Aorta (tissue), 5 donors: Measurements from ENCODE around the gene SEPTIN5. TPM values are rescaled to one million over a fixed set of nuclear protein-coding genes. Genes with fewer than 3 reads are reported as not detected.

Experiments used
- ATAC-seq: fragments of 200-7000 bp; cut with Tn5 transposase; one replicate; pipeline ENCODE4 v1.9.1; 2022; ENCODE audit warnings: moderate library complexity; ENCODE audit not compliant: low FRiP score
- DNase-seq, 2 donors: peaks; one replicate each; pipeline ENCODE4 v3.0.0-alpha.2; 2020
- H3K27ac ChIP-seq, 2 donors: one replicate each; pipeline ENCODE4 v1.5.1; 2013; ENCODE audit warnings: low read length in 2 of 2, mild to moderate bottlenecking in 2 of 2, moderate library complexity in 2 of 2, control low read depth in 1 of 2, inconsistent platforms in 1 of 2, low read depth in 1 of 2
- H3K27me3 ChIP-seq, 2 donors: one replicate each; pipeline ENCODE4 v1.6.1; 2013; ENCODE audit warnings: control low read depth in 1 of 2, low read length in 1 of 2, mild to moderate bottlenecking in 1 of 2, moderate library complexity in 1 of 2; ENCODE audit not compliant: insufficient read depth in 2 of 2, control insufficient read depth in 1 of 2
- H3K36me3 ChIP-seq, 2 donors: one replicate each; pipeline ENCODE4 v1.6.1; 2013; ENCODE audit warnings: control low read depth in 1 of 2, low read length in 1 of 2, mild to moderate bottlenecking in 1 of 2; ENCODE audit not compliant: insufficient read depth in 2 of 2, control insufficient read depth in 1 of 2
- H3K4me1 ChIP-seq, 2 donors: one replicate each; pipeline ENCODE4 v1.6.1; 2013; ENCODE audit warnings: low read length in 2 of 2, control low read depth in 1 of 2, mild to moderate bottlenecking in 1 of 2, moderate library complexity in 1 of 2; ENCODE audit not compliant: insufficient read depth in 2 of 2, control insufficient read depth in 1 of 2
- H3K4me3 ChIP-seq, 2 donors: one replicate each; pipeline ENCODE4 v1.5.1; 2013; ENCODE audit warnings: low read length in 2 of 2, control low read depth in 1 of 2, mild to moderate bottlenecking in 1 of 2
- H3K9me3 ChIP-seq: one replicate; pipeline ENCODE4 v1.6.1; 2013; ENCODE audit warnings: mild to moderate bottlenecking, low read length; ENCODE audit not compliant: control insufficient read depth
- WGBS, 2 donors: extraction: QIAGEN DNeasy Blood & Tissue Kit; methylation state at CpG; one replicate each; pipeline ENCODE4 v1.1.7; 2013; 5-methylcytosine and 5-hydroxymethylcytosine counted together
- intact Hi-C, 2 donors: fragments of 100-400 bp; cut with DNase I; formaldehyde crosslinking; loops; one replicate each; pipeline versions ENCODE4 v1.14.2 to v1.15.0; 2022
- polyA plus RNA-seq, 2 donors: library from polyadenylated mRNA; stranded (reverse); fragments of 200-250 nt; gene quantifications; one replicate each; pipeline ENCODE4 v1.2.3, GENCODE V29; 2013
- total RNA-seq, 2 donors: library from RNA; stranded (reverse); fragmentation: NEBNext Ultra II Directional; extraction: Animal tissue kit (Norgen Biotek cat#: 25700); gene quantifications; one replicate each; pipeline ENCODE4 v1.2.1, GENCODE V29; 2021
- donor health status: healthy with polysubstance abuse.
- donor health status: Bipolar disorder and iron deficiency.
- donor health status: DM: no; HTN: no; CAD: no.
- donor health status: DM: no; HTN: no; CAD: no.
- donor health status: DM: yes; HTN: yes; CAD: no.

Gene SEPTIN5
- total and polyA plus RNA-seq, 4 donors: 26.9 to 63.3 (median 37.0) TPM

DNA sequence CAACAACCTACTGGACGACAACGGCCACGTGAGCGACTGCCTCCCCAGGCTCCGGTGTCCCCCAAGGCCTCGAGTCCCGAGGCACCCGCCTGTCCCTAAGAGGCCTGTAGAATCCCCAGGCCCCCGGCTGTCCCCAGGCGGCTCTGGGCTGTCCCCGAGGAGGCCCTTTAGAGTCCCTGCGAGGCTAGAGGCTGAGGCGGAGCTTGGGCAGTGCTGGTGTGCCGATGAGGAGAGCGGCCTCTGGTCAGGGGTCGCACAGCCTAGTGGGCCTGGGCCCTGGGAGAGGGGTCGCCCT lies 49.9 kb downstream of the SEPTIN5 start:
- no peaks in the 10 kb centered on the region for H3K27me3 ChIP-seq
- no peaks in the 10 kb centered on the region for H3K9me3 ChIP-seq
- no peak overlapping the region for H3K4me3 ChIP-seq
- WGBS, 2 donors: 93 to 95% methylated on average over 17 of the region's 17 CpGs
- no peak overlapping the region for H3K27ac ChIP-seq
- no peaks in the 10 kb centered on the region for H3K36me3 ChIP-seq
- intact Hi-C loops: no loop called here
- ATAC-seq: no peak
- no peaks in the 10 kb centered on the region for H3K4me1 ChIP-seq
- no peak for DNase-seq

DNA sequence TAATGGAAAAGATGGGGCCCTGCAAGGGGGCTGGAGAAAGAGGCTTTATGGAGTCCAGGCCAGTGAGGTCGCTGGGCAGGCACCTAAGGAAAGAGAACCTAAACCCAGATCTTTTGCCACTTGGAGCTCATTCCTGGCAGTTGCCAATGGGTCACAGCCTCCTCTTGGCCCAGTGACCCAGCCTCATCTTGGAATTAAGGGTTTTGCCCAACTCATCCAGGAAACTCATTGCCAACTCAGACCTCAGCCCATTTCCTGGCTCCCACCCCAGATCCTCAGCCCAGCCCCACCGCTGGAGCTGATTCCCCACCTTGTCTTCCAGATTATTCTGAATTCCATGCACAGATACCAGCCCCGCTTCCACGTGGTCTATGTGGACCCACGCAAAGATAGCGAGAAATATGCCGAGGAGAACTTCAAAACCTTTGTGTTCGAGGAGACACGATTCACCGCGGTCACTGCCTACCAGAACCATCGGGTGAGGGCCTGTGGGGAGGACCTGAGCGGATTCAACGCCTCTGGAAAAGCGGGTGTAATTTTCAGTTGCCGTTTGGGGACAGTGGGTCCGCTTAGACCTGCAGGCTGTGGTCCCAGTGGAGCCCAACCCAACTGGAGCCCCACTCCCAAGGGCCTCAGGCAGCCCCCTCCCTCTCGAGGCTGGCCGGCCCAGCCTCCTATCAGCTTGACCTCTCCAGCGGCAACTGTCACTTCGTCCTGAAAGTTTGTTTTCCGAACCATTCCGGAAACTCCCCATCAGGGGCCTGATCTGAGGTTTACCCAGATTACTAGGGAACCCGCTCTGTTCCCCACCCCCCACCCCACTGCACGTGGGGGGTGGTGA lies 50.6 kb downstream of the SEPTIN5 start:
- no peaks in the 10 kb centered on the region for H3K36me3 ChIP-seq
- no peak for DNase-seq
- no peak for ATAC-seq
- whole genome bisulfite sequencing, 2 donors: 85 to 91% methylated on average over 25 of the region's 25 CpGs
- no peaks in the 10 kb centered on the region for H3K27me3 ChIP-seq
- H3K4me1 ChIP-seq: no peaks in the 10 kb centered on the region
- no peaks in the 10 kb centered on the region for H3K9me3 ChIP-seq
- no peak overlapping the region for H3K27ac ChIP-seq
- intact Hi-C loops: no loop called here
- H3K4me3 ChIP-seq: no peak overlapping the region

DNA sequence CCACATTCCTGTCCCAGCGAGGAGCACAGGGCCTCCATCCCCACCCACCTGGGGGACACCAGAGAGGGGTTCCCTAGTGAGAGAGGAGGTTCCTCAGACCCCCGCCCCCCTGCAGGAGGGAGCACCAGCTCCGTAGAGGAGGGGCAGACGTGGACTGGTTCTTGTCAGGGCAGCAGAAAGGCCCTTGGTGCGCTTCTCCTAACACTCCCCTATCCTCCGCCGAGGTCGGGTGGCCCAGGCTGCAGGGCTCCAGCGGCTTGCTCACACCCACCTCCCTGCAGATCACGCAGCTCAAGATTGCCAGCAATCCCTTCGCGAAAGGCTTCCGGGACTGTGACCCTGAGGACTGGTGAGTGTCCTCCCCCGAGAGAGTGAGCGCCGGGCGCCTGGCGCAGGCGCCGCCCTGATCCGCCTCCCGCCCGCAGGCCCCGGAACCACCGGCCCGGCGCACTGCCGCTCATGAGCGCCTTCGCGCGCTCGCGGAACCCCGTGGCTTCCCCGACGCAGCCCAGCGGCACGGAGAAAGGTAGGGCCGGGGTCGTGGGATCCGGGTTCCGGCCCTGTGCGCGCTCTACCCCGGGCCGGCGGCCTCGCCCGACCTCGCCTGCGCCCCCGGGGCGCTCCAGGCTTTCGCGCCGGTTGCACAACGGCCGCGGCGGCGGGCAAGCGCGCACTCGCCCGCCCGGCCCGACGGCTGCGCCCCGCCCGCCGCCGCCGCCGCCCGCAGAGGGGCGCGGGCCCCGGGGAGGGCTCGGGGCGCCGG lies 51.4 kb downstream of the SEPTIN5 start:
- Histone ChIP-seq H3K4me3 (no peak overlapping the region), H3K27me3 (no peaks in the 10 kb centered on the region), H3K36me3 (no peaks in the 10 kb centered on the region), H3K27ac (no peak overlapping the region), H3K9me3 (no peaks in the 10 kb centered on the region), H3K4me1 (no peaks in the 10 kb centered on the region)
- 27 to 44% methylated on average over 59 to 83 of the region's 83 CpGs for WGBS, 2 donors
- ATAC-seq (no peak), DNase-seq (peak in 1 of 2 donors; percentile 70)
- intact Hi-C loops: no loop called here

DNA sequence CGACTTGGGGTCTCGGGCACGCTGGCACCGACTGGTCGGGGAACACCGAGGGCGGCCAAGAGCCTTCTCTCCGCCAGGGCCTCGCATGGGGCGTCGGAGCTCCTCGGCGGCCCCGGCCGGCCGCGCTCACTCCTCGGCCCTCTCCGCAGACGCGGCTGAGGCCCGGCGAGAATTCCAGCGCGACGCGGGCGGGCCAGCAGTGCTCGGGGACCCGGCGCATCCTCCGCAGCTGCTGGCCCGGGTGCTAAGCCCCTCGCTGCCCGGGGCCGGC lies 51.9 kb downstream of the SEPTIN5 start:
- DNase-seq: no peak
- Histone ChIP-seq H3K36me3 (no peaks in the 10 kb centered on the region), H3K9me3 (no peaks in the 10 kb centered on the region), H3K27me3 (no peaks in the 10 kb centered on the region), H3K4me1 (no peaks in the 10 kb centered on the region), H3K4me3 (no peak overlapping the region), H3K27ac (no peak overlapping the region)
- WGBS, 2 donors: 25 to 48% methylated on average over 4 to 36 of the region's 36 CpGs
- intact Hi-C loops: no loop called here
- no peak for ATAC-seq

DNA sequence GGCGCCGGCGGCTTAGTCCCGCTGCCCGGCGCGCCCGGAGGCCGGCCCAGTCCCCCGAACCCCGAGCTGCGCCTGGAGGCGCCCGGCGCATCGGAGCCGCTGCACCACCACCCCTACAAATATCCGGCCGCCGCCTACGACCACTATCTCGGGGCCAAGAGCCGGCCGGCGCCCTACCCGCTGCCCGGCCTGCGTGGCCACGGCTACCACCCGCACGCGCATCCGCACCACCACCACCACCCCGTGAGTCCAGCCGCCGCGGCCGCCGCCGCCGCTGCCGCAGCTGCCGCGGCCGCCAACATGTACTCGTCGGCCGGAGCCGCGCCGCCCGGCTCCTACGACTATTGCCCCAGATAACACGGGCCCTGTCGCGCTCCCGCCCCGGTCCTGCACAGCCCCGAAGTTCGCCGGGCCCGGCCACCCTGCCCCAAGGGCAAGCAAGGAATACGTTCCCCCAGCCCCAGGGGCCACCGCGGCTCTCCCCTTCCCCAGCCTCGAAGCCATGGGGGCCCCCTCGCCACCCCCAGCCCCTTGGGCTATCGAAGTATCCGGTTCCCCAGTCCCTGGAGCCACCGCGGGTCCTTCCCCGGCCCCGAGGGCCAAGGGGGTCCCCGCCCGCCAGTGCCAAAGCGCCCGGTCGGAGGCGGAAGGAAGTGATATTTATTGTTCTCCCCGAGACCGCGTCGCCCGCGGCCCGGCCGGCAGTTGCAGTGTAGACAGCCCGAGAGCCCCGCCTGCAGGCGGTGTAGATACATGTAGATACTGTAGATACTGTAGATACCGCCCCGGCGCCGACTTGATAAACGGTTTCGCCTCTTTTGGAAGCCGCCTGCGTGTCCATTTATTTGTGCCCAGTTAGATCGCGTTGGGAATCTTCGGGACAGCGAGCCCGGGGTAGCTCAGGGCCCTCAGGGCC lies 52.5 kb downstream of the SEPTIN5 start:
- Histone ChIP-seq H3K9me3 (no peaks in the 10 kb centered on the region), H3K36me3 (no peaks in the 10 kb centered on the region), H3K4me3 (no peak overlapping the region), H3K4me1 (no peaks in the 10 kb centered on the region), H3K27ac (no peak overlapping the region), H3K27me3 (no peaks in the 10 kb centered on the region)
- intact Hi-C loops: no loop called here
- ATAC-seq (peak; percentile 28), DNase-seq (peak in 1 of 2 donors; percentile 84)
- 25 to 41% methylated on average over 63 to 103 of the region's 103 CpGs for WGBS, 2 donors

DNA sequence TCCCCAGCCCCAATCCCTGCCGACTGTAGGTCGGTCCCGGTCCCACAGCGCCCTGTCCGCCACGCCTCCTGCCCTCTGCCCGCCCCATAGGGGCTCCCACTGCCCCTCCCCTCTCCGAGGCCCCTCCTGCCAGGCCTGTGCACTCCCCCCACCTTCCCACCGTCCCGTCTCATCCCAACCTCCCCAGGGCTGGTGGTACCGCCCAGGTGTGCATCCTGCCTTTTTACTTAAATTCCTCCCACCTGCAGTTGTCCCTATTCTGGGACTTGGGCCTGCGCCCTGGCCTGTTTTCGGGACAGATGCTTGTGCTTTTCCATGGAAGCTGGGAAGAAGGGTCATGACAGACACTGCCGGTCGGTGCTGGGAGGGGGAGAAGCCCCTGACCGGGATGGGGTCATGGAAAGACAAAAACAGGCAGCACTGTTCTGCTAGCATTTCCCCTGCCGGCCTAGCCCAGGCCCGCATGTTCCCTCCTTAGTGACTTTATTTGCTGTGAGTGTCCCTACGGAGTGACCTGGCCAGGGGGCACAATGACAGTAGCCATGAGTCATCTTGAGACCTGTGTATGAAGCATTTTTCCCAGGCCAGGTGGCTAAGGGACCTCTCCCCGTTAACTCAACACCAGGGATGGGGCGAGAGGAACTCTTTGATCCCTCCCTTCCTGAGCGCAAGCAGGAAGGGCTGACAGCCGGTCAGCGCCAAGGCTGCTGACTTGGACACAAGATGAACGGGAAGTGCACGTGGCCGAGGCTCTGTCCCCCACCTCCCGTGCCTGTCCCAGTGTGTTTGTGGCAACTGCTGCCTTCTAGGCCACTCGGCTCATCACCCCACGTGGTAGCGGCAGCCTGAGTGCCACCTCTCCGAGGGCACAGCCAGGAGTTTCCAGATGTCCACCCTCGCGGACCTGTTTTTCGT lies 53.4 kb downstream of the SEPTIN5 start:
- Histone ChIP-seq H3K27me3 (no peaks in the 10 kb centered on the region), H3K4me1 (no peaks in the 10 kb centered on the region), H3K27ac (no peak overlapping the region), H3K9me3 (no peaks in the 10 kb centered on the region), H3K36me3 (no peaks in the 10 kb centered on the region), H3K4me3 (no peak overlapping the region)
- ATAC-seq: peak; percentile 34
- intact Hi-C loops: no loop called here
- peak in 1 of 2 donors; percentile 89 for DNase-seq
- 66 to 82% methylated on average over 35 of the region's 35 CpGs for WGBS, 2 donors

DNA sequence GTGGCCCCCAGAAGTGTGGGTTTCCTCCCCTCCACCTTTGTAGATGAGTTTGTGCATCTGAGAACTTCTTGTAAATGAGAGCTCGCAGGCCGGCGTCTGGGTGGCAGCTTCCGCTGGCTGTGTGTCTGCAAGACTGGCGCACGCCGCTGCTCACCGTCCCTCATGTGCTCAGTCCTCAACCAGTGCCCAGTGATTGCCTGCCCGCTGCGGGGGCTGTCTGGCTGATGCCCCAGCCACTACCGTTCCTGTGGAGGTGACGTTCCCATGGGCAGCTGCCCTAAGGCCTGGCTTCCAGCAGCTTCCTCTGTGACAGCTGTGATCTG lies 55.1 kb downstream of the SEPTIN5 start:
- DNase-seq: peak in 1 of 2 donors; percentile 33
- H3K4me3 ChIP-seq: no peak overlapping the region
- H3K36me3 ChIP-seq: no peaks in the 10 kb centered on the region
- H3K27me3 ChIP-seq: no peaks in the 10 kb centered on the region
- H3K4me1 ChIP-seq: no peaks in the 10 kb centered on the region
- intact Hi-C loops: no loop called here
- ATAC-seq: no peak
- H3K9me3 ChIP-seq: no peaks in the 10 kb centered on the region
- WGBS, 2 donors: 94 to 97% methylated on average over 12 of the region's 12 CpGs
- H3K27ac ChIP-seq: no peak overlapping the region
